Left renal cortex interstitium (tissue), 4 donors: Measurements from ENCODE around the gene BDH1. TPM values are rescaled to one million over a fixed set of nuclear protein-coding genes. Genes with fewer than 3 reads are reported as not detected.
"Not testable (repeated sequence)": the region's sequence is repeated elsewhere in the genome, so short reads cannot be mapped to it uniquely, and the experiment has no call there.

Experiments
- DNase-seq, 4 donors: peaks; one replicate each; pipeline ENCODE4 v3.0.0-alpha.2; 2013; ENCODE audit warnings: low read depth in 4 of 4, low spot score in 2 of 4, missing footprints in 1 of 4
- polyA plus RNA-seq, 4 donors: library from polyadenylated mRNA; unstranded; fragments of 120-200 nt; gene quantifications; one replicate each; pipeline ENCODE4 v1.2.1, GENCODE V29; 2013; ENCODE audit not compliant: insufficient read length in 4 of 4

The BDH1 gene
- polyA plus RNA-seq, 4 donors, result 37.7 to 50.9 (median 45.9) TPM

DNA sequence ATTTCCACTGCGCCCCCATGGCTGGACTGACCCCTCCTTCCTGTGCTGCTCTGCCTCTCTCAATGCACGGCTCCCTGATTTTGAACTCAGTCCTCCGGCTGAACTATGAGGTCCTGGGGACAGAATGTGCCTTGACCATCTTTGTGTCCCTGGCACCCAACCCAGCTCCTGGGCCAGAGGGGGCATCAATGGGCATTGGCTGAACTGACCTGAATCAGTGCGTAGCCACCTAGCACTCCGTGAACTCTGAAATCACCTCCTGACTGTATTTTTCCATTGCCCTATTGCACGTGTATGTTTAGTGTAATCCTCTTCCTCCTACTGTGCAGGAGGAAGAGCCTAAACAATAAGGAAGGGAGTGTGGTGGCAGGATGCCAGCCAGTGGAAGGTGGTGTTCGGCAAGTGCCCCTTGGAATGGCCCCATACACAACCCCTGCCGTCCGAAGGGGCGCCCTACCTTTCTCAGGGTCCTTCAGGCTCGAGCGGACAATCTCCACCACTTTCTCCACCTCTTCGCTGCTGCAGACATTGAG, 33.5 kb downstream of the BDH1 start:
- DNase-seq, result no peak

- no peak for DNase-seq
These were observed 34.2 kb downstream of the BDH1 start for GRCh38 chr3:197521277-197522182.

DNA sequence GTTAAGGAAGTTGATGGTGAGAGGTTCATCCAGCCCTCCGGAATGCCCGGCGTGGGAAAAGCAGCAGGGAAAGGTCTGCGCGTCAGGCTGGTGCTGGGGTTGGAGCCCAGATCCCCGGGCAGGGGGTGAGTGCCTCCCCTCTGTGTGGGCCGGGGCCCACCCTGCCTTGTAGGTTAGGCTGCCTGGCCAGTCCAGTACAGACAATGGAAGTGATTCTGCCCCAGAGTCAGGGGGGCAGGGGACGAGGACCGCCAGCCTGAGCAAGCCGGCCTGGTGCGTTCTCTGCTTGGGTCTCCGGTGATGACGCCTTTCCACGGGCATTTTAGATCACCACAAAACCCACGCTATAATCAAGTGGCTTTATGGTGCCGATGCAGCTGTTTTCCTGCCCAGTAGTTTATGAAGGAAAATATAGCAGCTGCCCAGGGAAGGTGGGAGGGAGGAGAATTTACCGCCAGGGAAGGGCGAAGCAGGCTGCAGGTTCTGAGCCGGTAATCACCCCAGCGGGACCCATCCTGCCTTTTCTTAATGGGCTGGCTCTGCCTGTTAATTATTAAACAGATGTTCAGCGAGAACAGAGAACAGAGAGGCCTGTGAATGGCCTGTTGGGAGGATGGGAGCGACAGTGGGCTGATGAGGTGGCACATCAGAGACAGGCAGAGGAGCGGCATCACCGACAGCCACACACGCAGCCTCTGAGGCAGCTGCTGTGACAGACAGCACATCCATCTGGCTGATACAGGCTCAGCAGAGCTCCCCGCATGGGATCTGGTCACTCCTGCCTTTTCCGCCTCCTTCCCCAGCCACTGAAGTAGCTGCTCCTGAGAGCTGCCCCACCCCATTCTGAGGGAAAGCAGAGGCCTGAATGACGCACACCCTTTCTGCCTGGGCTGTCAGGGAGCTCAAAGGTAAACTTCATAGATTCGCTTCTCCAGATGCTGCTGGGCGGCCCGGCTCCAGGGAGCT, 35.2 kb downstream of the BDH1 start:
- DNase-seq, result peak in 1 of 4 donors; percentile 60

DNA sequence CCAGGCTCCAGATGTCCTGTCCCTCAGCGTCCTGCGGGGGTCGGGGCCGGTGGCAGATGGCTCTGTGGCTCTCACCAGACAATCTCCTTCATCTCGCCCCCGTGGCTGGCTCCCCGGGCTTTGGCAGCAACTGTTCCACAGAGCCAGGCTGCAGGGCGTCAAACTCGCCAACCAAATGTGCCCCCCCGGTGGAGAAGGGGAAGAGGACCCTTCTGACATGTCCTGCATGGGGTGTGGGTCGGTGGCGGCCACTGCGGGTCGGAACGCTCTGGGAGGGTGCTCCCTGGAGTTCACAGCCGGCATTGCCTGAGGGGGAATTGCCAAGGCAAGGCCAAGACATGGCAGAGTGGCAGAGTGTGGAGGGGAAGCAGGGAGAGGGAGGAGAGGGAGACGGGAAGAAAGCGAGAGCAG, 36.0 kb downstream of the BDH1 start:
- no peak for DNase-seq

- no peak for DNase-seq
These were observed 36.8 kb downstream of the BDH1 start for GRCh38 chr3:197518881-197519421.

GRCh38 chr3:197517922-197518683, 37.7 kb downstream of the BDH1 start:
- not testable (repeated sequence) for DNase-seq

DNA sequence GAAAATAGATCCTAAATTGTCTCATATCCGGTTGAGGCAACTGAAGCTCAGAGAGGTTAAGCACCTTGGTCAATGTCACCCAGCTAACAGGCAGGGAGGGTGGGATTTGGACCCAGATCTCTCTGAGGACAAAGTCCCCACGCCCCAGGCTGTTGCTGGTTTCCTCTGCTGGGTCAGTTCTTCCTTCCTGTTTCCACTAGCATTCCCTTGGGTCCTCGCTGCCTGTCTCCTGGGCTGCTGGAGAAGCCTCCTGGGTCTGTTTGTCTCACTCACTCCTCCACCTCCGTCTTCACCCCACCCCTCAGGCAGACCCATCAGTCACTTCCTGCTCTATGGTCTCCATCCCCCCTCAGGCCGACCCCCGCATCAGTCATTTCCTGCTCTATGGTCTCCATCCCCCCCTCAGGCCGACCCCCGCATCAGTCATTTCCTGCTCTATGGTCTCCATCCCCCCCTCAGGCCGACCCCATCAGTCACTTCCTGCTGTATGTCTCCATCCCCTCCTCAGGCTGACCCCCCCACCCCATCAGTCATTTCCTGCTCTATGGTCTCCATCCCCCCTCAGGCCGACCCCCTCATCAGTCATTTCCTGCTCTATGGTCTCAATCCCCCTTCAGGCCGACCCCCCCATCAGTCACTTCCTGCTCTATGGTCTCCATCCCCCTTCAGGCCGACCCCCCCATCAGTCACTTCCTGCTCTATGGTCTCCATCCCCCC, 38.7 kb downstream of the BDH1 start:
- DNase-seq, result not testable (repeated sequence)

GRCh38 chr3:197516517-197516889, 39.3 kb downstream of the BDH1 start:
- DNase-seq, result no peak

DNA sequence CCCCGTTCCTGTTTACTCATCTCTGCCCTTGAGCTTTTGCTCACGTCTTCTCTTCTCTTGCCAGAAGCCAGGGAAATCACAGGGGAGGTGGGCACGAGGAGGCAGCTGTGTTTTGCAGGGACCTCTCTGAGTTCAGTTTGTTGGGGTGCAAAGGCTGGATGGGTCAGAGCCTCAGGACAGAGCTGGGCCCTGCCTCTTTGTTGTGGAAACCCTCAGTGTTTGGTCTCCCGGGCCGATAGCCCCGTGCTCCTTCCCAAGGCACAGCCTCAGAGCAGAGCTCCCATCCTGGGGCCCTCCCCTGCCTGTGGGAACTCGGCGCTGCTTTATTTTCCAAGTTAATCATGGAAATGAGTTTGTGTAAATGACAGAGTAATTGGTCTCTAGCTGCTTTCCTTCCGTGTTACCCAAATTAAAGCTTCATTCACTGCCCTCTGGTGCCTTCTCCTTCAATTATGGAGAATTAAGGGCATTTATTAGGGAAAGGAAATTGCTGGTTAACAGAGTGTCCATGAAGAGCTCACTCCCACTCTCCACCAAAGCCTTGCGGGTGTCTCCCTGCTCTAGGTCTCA, 40.9 kb downstream of the BDH1 start:
- no peak for DNase-seq

DNA sequence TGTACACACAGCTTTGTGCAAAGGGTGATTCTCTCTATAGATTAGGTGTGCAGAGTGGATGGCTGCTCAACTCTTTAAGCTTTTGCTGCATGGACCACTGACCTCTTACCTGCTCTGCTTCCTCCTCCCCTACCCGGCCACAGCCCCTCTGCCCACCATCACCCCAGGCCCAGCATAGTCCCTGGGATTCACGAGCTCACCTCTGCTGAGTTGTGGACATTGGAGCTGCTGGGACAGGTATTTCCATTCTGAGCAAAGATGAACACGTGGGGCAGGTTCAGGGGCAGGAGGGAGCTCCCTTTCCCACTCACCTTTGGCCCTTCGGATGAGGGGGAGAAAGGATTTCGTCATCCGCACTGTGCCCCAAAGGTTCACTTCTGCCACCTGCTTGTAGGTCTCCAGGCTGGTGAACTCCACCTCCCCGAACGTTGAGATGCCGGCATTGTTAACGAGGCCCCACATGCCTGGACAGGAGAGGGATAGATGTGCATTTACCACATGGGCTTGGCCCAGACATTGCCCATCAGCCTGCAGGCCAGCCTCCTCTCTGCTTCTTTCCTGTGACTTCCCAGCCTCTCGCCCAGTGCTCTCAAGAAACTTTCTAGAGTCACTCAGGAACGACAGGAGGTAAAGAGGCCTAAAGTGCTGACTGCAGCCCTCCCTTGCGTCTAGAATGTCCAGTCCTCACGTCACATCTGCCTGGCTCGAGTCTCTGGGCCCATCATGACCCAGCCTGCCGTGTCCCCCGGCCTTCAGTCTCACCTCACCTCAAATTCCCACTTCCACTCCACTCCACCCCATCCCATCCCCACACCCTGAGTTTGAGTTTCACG, 41.6 kb downstream of the BDH1 start:
- DNase-seq, result no peak

GRCh38 chr3:197512691-197513571, 42.8 kb downstream of the BDH1 start:
- no peak for DNase-seq

GRCh38 chr3:197511853-197512635, 43.7 kb downstream of the BDH1 start:
- DNase-seq, result no peak

DNA sequence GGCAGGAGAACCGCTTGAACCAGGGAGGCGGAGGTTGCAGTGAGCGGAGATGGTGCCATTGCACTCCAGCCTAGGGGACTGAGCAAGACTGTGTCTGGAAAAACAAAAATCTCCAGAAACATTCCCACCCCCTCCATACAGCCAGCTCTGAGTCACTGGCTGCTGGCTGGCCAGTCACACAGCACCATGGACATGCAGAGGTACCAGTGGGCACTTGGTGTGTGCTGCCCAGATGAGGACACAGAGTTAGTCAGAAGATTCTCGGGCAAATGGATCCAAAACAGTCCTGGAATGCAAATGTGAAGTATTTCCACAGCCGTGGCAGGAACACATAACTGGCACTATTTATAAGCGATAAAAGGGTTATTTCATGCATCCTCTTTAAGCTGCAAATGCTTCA, 44.6 kb downstream of the BDH1 start:
- DNase-seq, result no peak

DNA sequence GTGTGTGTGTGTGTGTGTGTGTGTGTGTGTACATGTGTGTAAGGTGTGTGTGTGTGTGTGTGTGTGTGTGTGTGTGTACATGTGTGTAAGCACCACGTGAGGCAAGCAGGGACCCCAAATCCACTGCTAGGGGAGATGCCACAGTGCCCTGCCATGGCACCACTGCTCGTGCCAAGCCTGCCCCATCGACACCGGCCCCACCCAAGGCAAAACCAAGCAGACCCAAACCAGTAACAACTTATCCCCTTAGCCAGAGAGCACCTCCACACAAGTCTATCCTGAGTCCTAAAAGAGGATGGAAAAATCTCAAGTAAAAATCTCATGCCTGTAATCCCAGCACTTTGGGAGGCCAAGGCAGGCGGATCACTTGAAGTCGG, 45.1 kb downstream of the BDH1 start:
- no peak for DNase-seq

GRCh38 chr3:197508924-197509775, 46.6 kb downstream of the BDH1 start:
- no peak for DNase-seq

- no peak for DNase-seq
These were observed 47.3 kb downstream of the BDH1 start for GRCh38 chr3:197508461-197508860.
